CD4-positive, alpha-beta memory T cell (primary cell): Measurements from ENCODE around the gene HNRNPU. TPM values are rescaled to one million over a fixed set of nuclear protein-coding genes. Genes with fewer than 3 reads are reported as not detected.

Source experiments
- CTCF ChIA-PET: fragments of 350-600 bp; sonication (Branson Sonifier 250); formaldehyde crosslinking; loops from one replicate; lab custom pipeline; 2021; ENCODE audit warnings: inconsistent platforms; ENCODE audit not compliant: partially characterized antibody; lab: Charles Lee
- POLR2A ChIA-PET: fragments of 350-600 bp; sonication (Branson Sonifier 250); formaldehyde crosslinking; loops from one replicate; lab custom pipeline; 2021; ENCODE audit not compliant: partially characterized antibody; lab: Charles Lee
- DNase-seq, 5 donors: peaks; one replicate each; pipeline versions ENCODE4 v3.0.0 to v3.0.0-alpha.2; 2020 to 2022; ENCODE audit warnings: mixed read lengths in 1 of 5
- H3K27ac ChIP-seq: one replicate; pipeline ENCODE4 v1.7.0; 2013; ENCODE audit warnings: low read depth, low read length
- H3K27me3 ChIP-seq: 2 replicates; pipeline ENCODE4 v1.7.0; 2013; ENCODE audit warnings: mild to moderate bottlenecking, low read length, moderate library complexity; ENCODE audit not compliant: insufficient read depth
- H3K36me3 ChIP-seq: 2 replicates; pipeline ENCODE4 v1.7.0; 2013; ENCODE audit warnings: mild to moderate bottlenecking, low read length, moderate library complexity; ENCODE audit not compliant: insufficient read depth
- H3K4me1 ChIP-seq: 2 replicates; pipeline ENCODE4 v1.7.0; 2013; ENCODE audit warnings: mild to moderate bottlenecking, low read length, moderate library complexity; ENCODE audit not compliant: insufficient read depth
- H3K4me3 ChIP-seq, 2 donors: one replicate each; pipeline ENCODE4 v1.7.0; 2013; ENCODE audit warnings: low read length in 2 of 2, mild to moderate bottlenecking in 1 of 2
- H3K9me3 ChIP-seq, 2 donors: one replicate each; pipeline ENCODE4 v1.7.0; 2013; ENCODE audit warnings: low read length in 2 of 2, control low read depth in 1 of 2; ENCODE audit not compliant: control insufficient read depth in 1 of 2
- H3K27ac Mint-ChIP-seq, 7 donors: one replicate each; pipeline ENCODE4 v1.8.0; 2020 to 2021; ENCODE audit warnings: mixed read lengths in 7 of 7, mild to moderate bottlenecking in 6 of 7, inconsistent platforms in 3 of 7, moderate library complexity in 3 of 7
- H3K27me3 Mint-ChIP-seq, 2 donors: one replicate each; pipeline ENCODE4 v1.8.0; 2020 to 2021; ENCODE audit warnings: mixed read lengths in 2 of 2
- H3K36me3 Mint-ChIP-seq, 2 donors: one replicate each; pipeline ENCODE4 v1.8.0; 2020 to 2021; ENCODE audit warnings: mixed read lengths in 2 of 2, inconsistent platforms in 1 of 2, mild to moderate bottlenecking in 1 of 2
- H3K4me1 Mint-ChIP-seq, 4 donors: one replicate each; pipeline ENCODE4 v1.8.0; 2020 to 2021; ENCODE audit warnings: mixed read lengths in 4 of 4, mild to moderate bottlenecking in 1 of 4
- H3K4me3 Mint-ChIP-seq, 8 donors: one replicate each; pipeline ENCODE4 v1.8.0; 2020 to 2021; ENCODE audit warnings: mixed read lengths in 8 of 8, mild to moderate bottlenecking in 7 of 8, moderate library complexity in 6 of 8, inconsistent platforms in 3 of 8
- H3K9me3 Mint-ChIP-seq, 8 donors: one replicate each; pipeline ENCODE4 v1.8.0; 2020 to 2021; ENCODE audit warnings: mixed read lengths in 8 of 8, mild to moderate bottlenecking in 5 of 8, inconsistent platforms in 3 of 8, moderate library complexity in 1 of 8
- intact Hi-C: fragments of 100-400 bp; cut with micrococcal nuclease; formaldehyde crosslinking; loops from one replicate; pipeline ENCODE4 v1.15.1; 2023
- polyA plus RNA-seq, 2 donors: library from polyadenylated mRNA; unstranded; fragments of 300-500 nt; fragmentation: Illumina TruSeq; gene quantifications; one replicate each; pipeline ENCODE4 v1.2.3, GENCODE V29; 2021
- total RNA-seq, 2 experiments: library from RNA; stranded (reverse); gene quantifications; one replicate each; pipeline ENCODE4 v1.2.3, GENCODE V29; 2021

Gene HNRNPU
- total and polyA plus RNA-seq, 4 experiments from 2014 or later = 126 to 385 (median 363) TPM

- ChIA-PET CTCF (interaction anchor here (0.8 to 10.5 kb wide), 35 partner anchors 13 to 256 kb away, joined by 3 to 231 read pairs (median 6); partner anchors contain the start of genes COX20 and HNRNPU), POLR2A (interaction anchor here (0.6 to 3.0 kb wide), 6 partner anchors 33 to 242 kb away, joined by 4 to 22 read pairs (median 8); a partner anchor contains a TSS)
- Histone ChIP-seq H3K9me3 (no peaks in the 10 kb centered on the region), H3K27me3 (no peaks in the 10 kb centered on the region), H3K4me1 (no peaks in the 10 kb centered on the region), H3K36me3 (no peaks in the 10 kb centered on the region), H3K4me3 (no peak overlapping the region), H3K27ac (no peak overlapping the region)
- intact Hi-C loops = loop anchor here (1.0 to 10.0 kb wide), 5 partner anchors 33 to 1204 kb away; partner anchors contain the start of gene HNRNPU
- peaks cover 3 to 7% of the 10 kb centered on the region in 2 donors for H3K27me3 Mint-ChIP-seq
- H3K9me3 Mint-ChIP-seq = no peaks in the 10 kb centered on the region
- H3K27ac Mint-ChIP-seq = no peak overlapping the region
- DNase-seq = no peak
- H3K4me3 Mint-ChIP-seq = no peak overlapping the region
- H3K4me1 Mint-ChIP-seq = peaks cover 2 to 4% (median 3%) of the 10 kb centered on the region in 4 donors
- H3K36me3 Mint-ChIP-seq = no peaks in the 10 kb centered on the region
Measured at GRCh38 chr1:244800821-244801220, 63.5 kb downstream of the HNRNPU start.

Other genes starting within 250 kb of the HNRNPU start
- 10 to 100 TPM; 21.1 to 22.8 TPM for gene DESI2, start 211.4 kb downstream of the HNRNPU start, total RNA-seq
- 10 to 100 TPM; 13.0 to 16.7 TPM for gene DESI2, start 211.4 kb downstream of the HNRNPU start, polyA plus RNA-seq
- gene COX20, start 28.9 kb downstream of the HNRNPU start, total RNA-seq = 10 to 100 TPM; 31.3 to 32.9 TPM
- gene COX20, start 28.9 kb downstream of the HNRNPU start, polyA plus RNA-seq = 10 to 100 TPM; 42.8 to 65.7 TPM